A549 (cell line): ENCODE measurements around the gene ROR1.

Experiments used
- CHD4 ChIP-seq: fragments of 200-600 bp; sonication (generic); IDR thresholded peaks from 2 replicates; pipeline ENCODE4 v1.6.1; 2016; ENCODE audit warnings: antibody characterized with exemption, mild to moderate bottlenecking, borderline replicate concordance
- POLR2A ChIP-seq: IDR thresholded peaks from 2 replicates; pipeline ENCODE4 v1.6.1; 2012; ENCODE audit warnings: mild to moderate bottlenecking, low read length
- TF ChIP-seq, protein P1 (sequence below): fragments of >200 bp; sonication (Bioruptor Twin); formaldehyde crosslinking; IDR thresholded peaks from 3 replicates; pipeline ENCODE4 v1.5.1; 2016
- TF ChIP-seq, protein P2 (sequence below): fragments of >200 bp; sonication (Bioruptor Twin); formaldehyde crosslinking; IDR thresholded peaks from 3 replicates; pipeline ENCODE4 v1.6.1; 2016

DNA sequence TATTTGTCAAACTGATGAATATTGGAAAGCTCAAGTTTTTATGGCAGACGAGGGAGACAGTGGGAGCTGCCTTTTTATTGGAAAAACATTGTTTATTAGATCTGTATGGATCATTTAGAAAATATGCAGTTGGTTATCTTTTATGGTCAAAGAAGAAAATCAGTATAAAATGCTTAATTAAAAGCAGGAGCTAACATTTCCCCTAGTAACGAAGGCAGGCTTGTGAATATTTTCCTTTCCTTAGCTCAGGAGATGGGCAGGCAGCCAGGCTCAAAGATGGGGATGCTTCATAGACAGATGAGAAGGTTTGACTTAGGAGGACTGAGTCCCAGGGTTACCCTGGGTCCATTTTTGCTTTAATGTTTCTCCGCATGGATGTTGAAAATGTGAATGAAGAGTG, 26.0 kb downstream of the ROR1 start:
- TF ChIP-seq, protein P1, sequence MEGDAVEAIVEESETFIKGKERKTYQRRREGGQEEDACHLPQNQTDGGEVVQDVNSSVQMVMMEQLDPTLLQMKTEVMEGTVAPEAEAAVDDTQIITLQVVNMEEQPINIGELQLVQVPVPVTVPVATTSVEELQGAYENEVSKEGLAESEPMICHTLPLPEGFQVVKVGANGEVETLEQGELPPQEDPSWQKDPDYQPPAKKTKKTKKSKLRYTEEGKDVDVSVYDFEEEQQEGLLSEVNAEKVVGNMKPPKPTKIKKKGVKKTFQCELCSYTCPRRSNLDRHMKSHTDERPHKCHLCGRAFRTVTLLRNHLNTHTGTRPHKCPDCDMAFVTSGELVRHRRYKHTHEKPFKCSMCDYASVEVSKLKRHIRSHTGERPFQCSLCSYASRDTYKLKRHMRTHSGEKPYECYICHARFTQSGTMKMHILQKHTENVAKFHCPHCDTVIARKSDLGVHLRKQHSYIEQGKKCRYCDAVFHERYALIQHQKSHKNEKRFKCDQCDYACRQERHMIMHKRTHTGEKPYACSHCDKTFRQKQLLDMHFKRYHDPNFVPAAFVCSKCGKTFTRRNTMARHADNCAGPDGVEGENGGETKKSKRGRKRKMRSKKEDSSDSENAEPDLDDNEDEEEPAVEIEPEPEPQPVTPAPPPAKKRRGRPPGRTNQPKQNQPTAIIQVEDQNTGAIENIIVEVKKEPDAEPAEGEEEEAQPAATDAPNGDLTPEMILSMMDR, result no peak
- TF ChIP-seq POLR2A (no peak), CHD4 (no peak)
- TF ChIP-seq, protein P2, sequence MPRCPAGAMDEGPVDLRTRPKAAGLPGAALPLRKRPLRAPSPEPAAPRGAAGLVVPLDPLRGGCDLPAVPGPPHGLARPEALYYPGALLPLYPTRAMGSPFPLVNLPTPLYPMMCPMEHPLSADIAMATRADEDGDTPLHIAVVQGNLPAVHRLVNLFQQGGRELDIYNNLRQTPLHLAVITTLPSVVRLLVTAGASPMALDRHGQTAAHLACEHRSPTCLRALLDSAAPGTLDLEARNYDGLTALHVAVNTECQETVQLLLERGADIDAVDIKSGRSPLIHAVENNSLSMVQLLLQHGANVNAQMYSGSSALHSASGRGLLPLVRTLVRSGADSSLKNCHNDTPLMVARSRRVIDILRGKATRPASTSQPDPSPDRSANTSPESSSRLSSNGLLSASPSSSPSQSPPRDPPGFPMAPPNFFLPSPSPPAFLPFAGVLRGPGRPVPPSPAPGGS, result no peak
